Neuronal stem cell (in vitro differentiated cells): ENCODE results near the gene PTPN21.

Source experiments
- DNase-seq: peaks from one replicate; pipeline ENCODE4 v3.0.0-alpha.2; 2013; ENCODE audit warnings: low spot score
- H2AFZ ChIP-seq: one replicate; pipeline ENCODE4 v1.6.1; 2013; ENCODE audit warnings: mild to moderate bottlenecking, low read length, inconsistent platforms
- H2AK5ac ChIP-seq: 2 replicates; pipeline ENCODE4 v1.6.1; 2013; ENCODE audit warnings: low read depth, mild to moderate bottlenecking, inconsistent platforms, low read length, moderate library complexity, mixed read lengths
- H2BK120ac ChIP-seq: 2 replicates; pipeline ENCODE4 v1.6.1; 2013; ENCODE audit warnings: low read depth, mild to moderate bottlenecking, inconsistent platforms, low read length, moderate library complexity, mixed read lengths
- H2BK12ac ChIP-seq: one replicate; pipeline ENCODE4 v1.6.1; 2013; ENCODE audit warnings: low read length, inconsistent platforms
- H2BK15ac ChIP-seq: 2 replicates; pipeline ENCODE4 v1.6.1; 2013; ENCODE audit warnings: mild to moderate bottlenecking, low read length, inconsistent platforms, mixed read lengths
- H2BK5ac ChIP-seq: one replicate; pipeline ENCODE4 v1.6.1; 2013; ENCODE audit warnings: inconsistent platforms, mild to moderate bottlenecking, low read length, moderate library complexity
- H3K14ac ChIP-seq: one replicate; pipeline ENCODE4 v1.6.1; 2013; ENCODE audit warnings: low read length, inconsistent platforms
- H3K18ac ChIP-seq: 2 replicates; pipeline ENCODE4 v1.6.1; 2013; ENCODE audit warnings: low read length, inconsistent platforms
- H3K23ac ChIP-seq: 2 replicates; pipeline ENCODE4 v1.6.1; 2013; ENCODE audit warnings: low read depth, mild to moderate bottlenecking, mixed read lengths, low read length, inconsistent platforms; ENCODE audit not compliant: poor library complexity
- H3K27ac ChIP-seq: replicated peaks from 3 replicates; pipeline ENCODE4 v1.5.1; 2013; ENCODE audit warnings: low read length, inconsistent platforms
- H3K27me3 ChIP-seq, 3 experiments: 2 replicates each; pipeline ENCODE4 v1.6.1; 2013; ENCODE audit warnings: low read length in 3 of 3, mild to moderate bottlenecking in 2 of 3, inconsistent platforms in 1 of 3, low read depth in 1 of 3, mixed read lengths in 1 of 3, moderate library complexity in 1 of 3; ENCODE audit not compliant: control insufficient read depth in 3 of 3, insufficient read depth in 3 of 3
- H3K36me3 ChIP-seq, 2 donors: replicated peaks in 1 of 2; 2 replicates each; pipeline ENCODE4 v1.6.1; 2013; ENCODE audit warnings: low read length in 2 of 2; ENCODE audit not compliant: control insufficient read depth in 2 of 2, insufficient read depth in 2 of 2
- H3K4ac ChIP-seq: 2 replicates; pipeline ENCODE4 v1.6.1; 2013; ENCODE audit warnings: inconsistent platforms, mild to moderate bottlenecking, low read length, moderate library complexity
- H3K4me1 ChIP-seq, 2 donors: 1 replicate in 1 of 2; 2 replicates in 1 of 2; pipeline ENCODE4 v1.6.1; 2013; ENCODE audit warnings: low read length in 2 of 2, low read depth in 1 of 2; ENCODE audit not compliant: control insufficient read depth in 2 of 2, insufficient read depth in 1 of 2
- H3K4me2 ChIP-seq: one replicate; pipeline ENCODE4 v1.6.1; 2013; ENCODE audit warnings: mild to moderate bottlenecking, low read length, inconsistent platforms; ENCODE audit not compliant: insufficient read depth, poor library complexity, severe bottlenecking
- H3K4me3 ChIP-seq, 2 donors: 2 replicates each; pipeline ENCODE4 v1.5.1; 2013; ENCODE audit warnings: low read length in 2 of 2, mild to moderate bottlenecking in 2 of 2, inconsistent platforms in 1 of 2, moderate library complexity in 1 of 2
- H3K79me1 ChIP-seq: one replicate; pipeline ENCODE4 v1.6.1; 2013; ENCODE audit warnings: low read depth, mild to moderate bottlenecking, inconsistent platforms, low read length, moderate library complexity
- H3K9ac ChIP-seq: one replicate; pipeline ENCODE4 v1.6.1; 2013; ENCODE audit warnings: mild to moderate bottlenecking, low read depth, low read length, inconsistent platforms; ENCODE audit not compliant: poor library complexity
- H3K9me3 ChIP-seq, 2 donors: replicated peaks in 1 of 2; 2 replicates each; pipeline versions ENCODE3 to v1.6.1; 2013; ENCODE audit warnings: low read length in 2 of 2, mild to moderate bottlenecking in 2 of 2, inconsistent platforms in 1 of 2, low read depth in 1 of 2, mixed read lengths in 1 of 2, moderate library complexity in 1 of 2; ENCODE audit not compliant: control insufficient read depth in 2 of 2, insufficient read depth in 1 of 2
- H4K8ac ChIP-seq: one replicate; pipeline ENCODE4 v1.6.1; 2013; ENCODE audit warnings: low read depth, mild to moderate bottlenecking, inconsistent platforms, low read length, moderate library complexity
- H4K91ac ChIP-seq: one replicate; pipeline ENCODE4 v1.6.1; 2013; ENCODE audit warnings: low read length, low read depth, mild to moderate bottlenecking, inconsistent platforms; ENCODE audit not compliant: poor library complexity
- WGBS, 2 donors: extraction: QIAGEN DNeasy Blood & Tissue Kit; methylation state at CpG; one replicate each; pipeline ENCODE4 v1.1.7; 2013; ENCODE audit warnings: missing lambda C conversion rate in 2 of 2, mixed read lengths in 1 of 2; ENCODE audit not compliant: insufficient read length in 2 of 2, insufficient replicate concordance in 1 of 2; ENCODE audit errors: extremely low coverage in 2 of 2; 5-methylcytosine and 5-hydroxymethylcytosine counted together

The PTPN21 gene

GRCh38 chr14:88463318-88463717 lies 91.5 kb downstream of the PTPN21 start:
- no peak overlapping the region for H2AFZ ChIP-seq
- no peaks in the 10 kb centered on the region for H3K79me1 ChIP-seq
- H3K4me3 ChIP-seq = peak overlapping the region in 1 of 2 donors; percentile 18
- H4K8ac ChIP-seq = no peak overlapping the region
- no peak for DNase-seq
- no peak overlapping the region for H2BK5ac ChIP-seq
- no peak overlapping the region for H3K4ac ChIP-seq
- H2BK120ac ChIP-seq = no peak overlapping the region
- H3K27ac ChIP-seq = no peak overlapping the region
- no CpG with 5 or more reads among the region's 4 CpGs for WGBS, 2 donors
- no peak overlapping the region for H2BK15ac ChIP-seq
- no peak overlapping the region for H2AK5ac ChIP-seq
- no peak overlapping the region for H3K14ac ChIP-seq
- H4K91ac ChIP-seq = no peak overlapping the region
- no peaks in the 10 kb centered on the region for H3K27me3 ChIP-seq
- H2BK12ac ChIP-seq = no peak overlapping the region
- H3K9me3 ChIP-seq = peaks cover 9 to 10% of the 10 kb centered on the region in 2 donors
- H3K18ac ChIP-seq = no peak overlapping the region
- no peak overlapping the region for H3K9ac ChIP-seq
- H3K23ac ChIP-seq = no peak overlapping the region
- H3K36me3 ChIP-seq = peaks cover 18 to 54% of the 10 kb centered on the region in 2 donors
- no peak overlapping the region for H3K4me2 ChIP-seq
- H3K4me1 ChIP-seq = no peaks in the 10 kb centered on the region

- Histone ChIP-seq H3K9ac (no peak overlapping the region), H3K9me3 (no peaks in the 10 kb centered on the region), H2AK5ac (no peak overlapping the region), H3K14ac (no peak overlapping the region), H3K4me1 (no peaks in the 10 kb centered on the region), H3K27me3 (no peaks in the 10 kb centered on the region), H3K18ac (no peak overlapping the region), H2AFZ (no peak overlapping the region), H2BK5ac (no peak overlapping the region), H3K36me3 (peaks cover 2 to 5% of the 10 kb centered on the region in 2 donors), H2BK120ac (no peak overlapping the region), H3K27ac (no peak overlapping the region), H4K91ac (no peak overlapping the region), H3K79me1 (no peaks in the 10 kb centered on the region), H2BK15ac (no peak overlapping the region), H3K4ac (no peak overlapping the region), H4K8ac (no peak overlapping the region), H2BK12ac (no peak overlapping the region), H3K4me3 (no peak overlapping the region), H3K4me2 (no peak overlapping the region), H3K23ac (no peak overlapping the region)
- no peak for DNase-seq
- WGBS, 2 donors = no CpG with 5 or more reads among the region's 2 CpGs
Observed at GRCh38 chr14:88454886-88455285, 99.9 kb downstream of the PTPN21 start.

GRCh38 chr14:88452231-88452630 lies 102.6 kb downstream of the PTPN21 start:
- WGBS, 2 donors = no CpG with 5 or more reads among the region's 4 CpGs
- H4K91ac ChIP-seq = no peak overlapping the region
- no peak overlapping the region for H3K9ac ChIP-seq
- no peak overlapping the region for H2AK5ac ChIP-seq
- no peaks in the 10 kb centered on the region for H3K4me1 ChIP-seq
- no peaks in the 10 kb centered on the region for H3K9me3 ChIP-seq
- H2BK15ac ChIP-seq = no peak overlapping the region
- no peak overlapping the region for H3K23ac ChIP-seq
- H3K36me3 ChIP-seq = peaks cover 2 to 5% of the 10 kb centered on the region in 2 donors
- no peaks in the 10 kb centered on the region for H3K79me1 ChIP-seq
- H3K4ac ChIP-seq = no peak overlapping the region
- H2BK5ac ChIP-seq = no peak overlapping the region
- H3K27ac ChIP-seq = no peak overlapping the region
- DNase-seq = no peak
- H2BK120ac ChIP-seq = no peak overlapping the region
- H3K18ac ChIP-seq = no peak overlapping the region
- no peak overlapping the region for H2AFZ ChIP-seq
- no peak overlapping the region for H3K4me3 ChIP-seq
- no peak overlapping the region for H2BK12ac ChIP-seq
- H4K8ac ChIP-seq = no peak overlapping the region
- no peak overlapping the region for H3K14ac ChIP-seq
- no peak overlapping the region for H3K4me2 ChIP-seq
- no peaks in the 10 kb centered on the region for H3K27me3 ChIP-seq

- Histone ChIP-seq H2AFZ (no peak overlapping the region), H3K14ac (no peak overlapping the region), H2BK5ac (no peak overlapping the region), H3K4me1 (no peaks in the 10 kb centered on the region), H3K18ac (no peak overlapping the region), H3K79me1 (no peaks in the 10 kb centered on the region), H3K4ac (no peak overlapping the region), H3K27me3 (no peaks in the 10 kb centered on the region), H3K9ac (no peak overlapping the region), H3K36me3 (peaks cover 3 to 8% of the 10 kb centered on the region in 2 donors), H3K4me2 (no peak overlapping the region), H3K9me3 (no peaks in the 10 kb centered on the region), H2AK5ac (no peak overlapping the region), H2BK15ac (no peak overlapping the region), H3K27ac (no peak overlapping the region), H3K4me3 (no peak overlapping the region), H3K23ac (no peak overlapping the region), H4K8ac (no peak overlapping the region), H2BK12ac (no peak overlapping the region), H4K91ac (no peak overlapping the region), H2BK120ac (no peak overlapping the region)
- no CpG with 5 or more reads among the region's 2 CpGs for WGBS, 2 donors
- DNase-seq = no peak
Observed at GRCh38 chr14:88439088-88439487, 115.7 kb downstream of the PTPN21 start.
